IPS-20b (cell line): ENCODE results near the gene SOWAHB.
"Not testable (repeated sequence)": the region's sequence is repeated elsewhere in the genome, so short reads cannot be mapped to it uniquely, and the experiment has no call there.

Experiments used
- H3K27ac ChIP-seq: one replicate; pipeline ENCODE4 v1.5.1; 2013; ENCODE audit warnings: low read length
- H3K27me3 ChIP-seq: 2 replicates; pipeline ENCODE4 v1.6.1; 2013; ENCODE audit warnings: mild to moderate bottlenecking, low read length, inconsistent platforms; ENCODE audit not compliant: insufficient read depth
- H3K36me3 ChIP-seq: 2 replicates; pipeline ENCODE4 v1.6.1; 2013; ENCODE audit warnings: low read depth, mild to moderate bottlenecking, inconsistent platforms, low read length, moderate library complexity; ENCODE audit not compliant: insufficient read depth
- H3K4me1 ChIP-seq: 2 replicates; pipeline ENCODE4 v1.6.1; 2013; ENCODE audit warnings: mild to moderate bottlenecking, control low read depth, inconsistent platforms, low read length, moderate library complexity; ENCODE audit not compliant: insufficient read depth
- H3K4me3 ChIP-seq: 2 replicates; pipeline ENCODE4 v1.5.1; 2013; ENCODE audit warnings: mild to moderate bottlenecking, low read length, inconsistent platforms
- H3K9ac ChIP-seq: 2 replicates; pipeline ENCODE4 v1.6.1; 2013; ENCODE audit warnings: low read depth, mild to moderate bottlenecking, inconsistent platforms, low read length, moderate library complexity
- H3K9me3 ChIP-seq: 2 replicates; pipeline ENCODE4 v1.6.1; 2013; ENCODE audit warnings: mild to moderate bottlenecking, low read depth, low read length, inconsistent platforms; ENCODE audit not compliant: insufficient read depth

SOWAHB gene

GRCh38 chr4:76892001-76892400, 5.9 kb downstream of the SOWAHB start:
- Histone ChIP-seq H3K4me1 (no peaks in the 10 kb centered on the region), H3K9ac (no peak overlapping the region), H3K27ac (no peak overlapping the region), H3K27me3 (peaks cover 30% of the 10 kb centered on the region), H3K4me3 (no peak overlapping the region), H3K36me3 (no peaks in the 10 kb centered on the region), H3K9me3 (no peaks in the 10 kb centered on the region)

GRCh38 chr4:76886848-76887441, 11.0 kb downstream of the SOWAHB start:
- H3K27ac ChIP-seq = no peak overlapping the region
- H3K4me1 ChIP-seq = no peaks in the 10 kb centered on the region
- H3K9ac ChIP-seq = no peak overlapping the region
- H3K9me3 ChIP-seq = no peaks in the 10 kb centered on the region
- no peak overlapping the region for H3K4me3 ChIP-seq
- H3K36me3 ChIP-seq = no peaks in the 10 kb centered on the region
- H3K27me3 ChIP-seq = no peaks in the 10 kb centered on the region

DNA sequence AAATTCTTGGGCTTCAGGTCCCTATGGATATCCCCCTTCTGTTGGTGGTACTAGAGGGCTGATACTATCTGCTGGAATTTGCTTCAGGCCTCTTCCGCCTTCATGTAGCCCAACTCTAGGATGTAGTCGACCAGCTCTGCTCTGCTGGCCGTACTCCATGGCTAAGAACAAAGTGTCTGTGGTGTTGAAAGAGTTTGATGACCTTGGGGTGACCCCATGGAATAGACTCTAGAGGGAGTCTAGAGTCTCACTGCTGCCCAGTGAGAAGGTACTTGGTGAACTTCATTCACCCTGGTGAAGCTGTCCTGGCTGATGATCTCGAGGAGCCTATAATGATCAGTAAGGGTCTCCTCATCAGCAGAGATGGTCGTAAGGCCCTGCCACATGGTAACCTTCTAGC, 11.7 kb downstream of the SOWAHB start:
- no peak overlapping the region for H3K4me3 ChIP-seq
- H3K27ac ChIP-seq = no peak overlapping the region
- H3K27me3 ChIP-seq = no peaks in the 10 kb centered on the region
- no peaks in the 10 kb centered on the region for H3K36me3 ChIP-seq
- H3K9me3 ChIP-seq = no peaks in the 10 kb centered on the region
- no peak overlapping the region for H3K9ac ChIP-seq
- no peaks in the 10 kb centered on the region for H3K4me1 ChIP-seq

DNA sequence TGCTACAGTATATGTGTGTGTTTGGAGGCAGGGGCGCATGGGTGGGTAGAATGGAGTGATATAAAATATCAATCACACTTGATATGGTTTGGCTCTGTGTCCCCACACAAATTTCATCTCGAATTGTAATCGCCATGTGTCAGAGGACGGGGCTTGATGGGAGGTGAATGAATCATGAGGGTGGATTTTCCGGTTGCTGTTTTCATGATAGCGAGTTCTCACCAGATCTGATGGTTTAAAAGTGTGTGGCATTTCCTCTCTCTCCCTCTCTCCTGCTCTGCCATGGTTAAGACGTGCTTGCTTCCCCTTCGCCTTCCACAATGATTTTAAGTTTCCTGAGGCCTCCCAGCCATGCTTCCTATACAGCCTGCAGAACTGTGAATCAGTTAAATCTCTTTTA, 14.8 kb downstream of the SOWAHB start:
- H3K9me3 ChIP-seq = no peaks in the 10 kb centered on the region

DNA sequence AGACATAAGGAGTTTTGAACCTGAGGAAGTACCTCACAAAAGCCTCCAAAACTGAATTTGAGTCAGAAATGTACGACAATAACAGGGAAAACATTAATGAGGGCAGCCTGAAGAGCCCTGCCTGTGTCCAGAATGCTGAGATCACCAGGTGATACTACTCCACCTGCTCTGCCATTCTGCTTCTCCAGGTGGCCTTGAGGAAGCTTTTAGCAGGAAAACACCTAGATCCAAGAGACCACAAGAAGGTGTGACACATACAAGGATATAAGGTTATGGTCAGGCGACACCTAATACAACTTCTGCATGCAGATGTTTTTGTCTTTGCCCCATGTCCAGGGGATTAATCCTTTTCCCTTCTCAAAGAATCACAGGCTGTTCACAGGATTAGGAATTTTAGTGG, 15.3 kb downstream of the SOWAHB start:
- Histone ChIP-seq H3K4me3 (no peak overlapping the region), H3K9ac (no peak overlapping the region), H3K9me3 (no peaks in the 10 kb centered on the region), H3K36me3 (no peaks in the 10 kb centered on the region), H3K4me1 (no peaks in the 10 kb centered on the region), H3K27ac (no peak overlapping the region), H3K27me3 (no peaks in the 10 kb centered on the region)

More for the DNA sequence above, 14.8 kb downstream of the SOWAHB start:
- Histone ChIP-seq H3K36me3 (no peaks in the 10 kb centered on the region), H3K9ac (no peak overlapping the region), H3K4me1 (no peaks in the 10 kb centered on the region), H3K27me3 (no peaks in the 10 kb centered on the region), H3K4me3 (no peak overlapping the region), H3K27ac (no peak overlapping the region)

- Histone ChIP-seq H3K9ac (no peak overlapping the region), H3K27ac (no peak overlapping the region), H3K4me1 (no peaks in the 10 kb centered on the region), H3K9me3 (no peaks in the 10 kb centered on the region), H3K4me3 (no peak overlapping the region), H3K36me3 (no peaks in the 10 kb centered on the region), H3K27me3 (no peaks in the 10 kb centered on the region)
Measured at GRCh38 chr4:76881375-76881774, 16.6 kb downstream of the SOWAHB start.

GRCh38 chr4:76879731-76880364, 18.1 kb downstream of the SOWAHB start:
- H3K4me1 ChIP-seq = no peaks in the 10 kb centered on the region
- H3K9ac ChIP-seq = no peak overlapping the region
- no peaks in the 10 kb centered on the region for H3K27me3 ChIP-seq
- H3K4me3 ChIP-seq = no peak overlapping the region
- no peaks in the 10 kb centered on the region for H3K36me3 ChIP-seq
- no peak overlapping the region for H3K27ac ChIP-seq
- no peaks in the 10 kb centered on the region for H3K9me3 ChIP-seq

- H3K4me3 ChIP-seq = not testable (repeated sequence)
Measured at GRCh38 chr4:76878641-76879165, 19.2 kb downstream of the SOWAHB start.

DNA sequence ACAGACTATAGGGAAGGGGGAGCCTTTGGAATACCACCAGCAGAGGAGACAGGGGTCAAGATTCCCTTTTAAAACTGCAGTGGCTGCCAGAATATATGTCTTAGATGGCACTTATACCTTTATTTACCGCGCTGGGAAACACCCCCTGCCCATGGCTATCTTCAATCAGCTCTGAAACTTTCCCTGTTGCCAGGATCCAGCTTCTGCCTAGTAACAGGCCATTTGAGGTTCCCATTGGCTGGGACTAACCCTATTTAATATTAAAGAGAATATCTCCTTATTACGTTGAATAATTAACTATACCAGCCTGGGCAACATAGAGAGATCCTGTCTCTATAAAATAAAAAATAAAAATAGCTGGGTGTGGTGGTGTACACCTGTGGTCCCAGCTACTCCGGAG, 23.8 kb downstream of the SOWAHB start:
- Histone ChIP-seq H3K36me3 (no peaks in the 10 kb centered on the region), H3K27ac (no peak overlapping the region), H3K27me3 (no peaks in the 10 kb centered on the region), H3K4me1 (no peaks in the 10 kb centered on the region), H3K4me3 (no peak overlapping the region), H3K9me3 (no peaks in the 10 kb centered on the region), H3K9ac (no peak overlapping the region)

More at GRCh38 chr4:76878641-76879165, 19.2 kb downstream of the SOWAHB start:
- not testable (repeated sequence) for H3K9ac ChIP-seq, H3K36me3 ChIP-seq, H3K4me1 ChIP-seq, H3K27ac ChIP-seq, H3K9me3 ChIP-seq, H3K27me3 ChIP-seq

GRCh38 chr4:76873495-76873894, 24.4 kb downstream of the SOWAHB start:
- peaks cover 2% of the 10 kb centered on the region; the same call in 1 of the 2 replicates for H3K4me1 ChIP-seq
- no peak overlapping the region for H3K27ac ChIP-seq
- no peak overlapping the region for H3K4me3 ChIP-seq

DNA sequence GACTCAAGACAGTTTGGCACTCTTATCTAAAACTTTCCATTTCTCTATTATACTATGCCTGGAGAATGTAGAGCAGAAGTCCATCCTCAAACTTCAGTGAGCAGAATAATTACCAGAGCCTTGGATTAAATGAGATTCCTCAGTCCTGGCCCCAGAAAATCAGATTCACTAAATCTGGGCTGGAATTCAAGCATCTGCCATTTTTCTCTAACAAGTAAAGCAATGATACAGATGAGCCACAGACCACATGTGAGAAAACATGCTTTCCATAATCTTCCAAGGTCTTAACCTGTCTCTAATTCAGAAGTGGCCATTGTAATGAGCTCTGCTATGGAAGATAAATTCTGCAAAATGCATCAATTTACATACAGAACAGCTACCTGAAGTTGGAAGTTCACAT, 25.4 kb downstream of the SOWAHB start:
- Histone ChIP-seq H3K27me3 (no peaks in the 10 kb centered on the region), H3K36me3 (no peaks in the 10 kb centered on the region), H3K4me1 (peaks cover 9% of the 10 kb centered on the region; the same call in 1 of the 2 replicates), H3K27ac (no peak overlapping the region), H3K9ac (no peak overlapping the region), H3K9me3 (no peaks in the 10 kb centered on the region), H3K4me3 (no peak overlapping the region)

More at GRCh38 chr4:76873495-76873894, 24.4 kb downstream of the SOWAHB start:
- Histone ChIP-seq H3K9me3 (no peaks in the 10 kb centered on the region), H3K27me3 (no peaks in the 10 kb centered on the region), H3K36me3 (no peaks in the 10 kb centered on the region), H3K9ac (no peak overlapping the region)

DNA sequence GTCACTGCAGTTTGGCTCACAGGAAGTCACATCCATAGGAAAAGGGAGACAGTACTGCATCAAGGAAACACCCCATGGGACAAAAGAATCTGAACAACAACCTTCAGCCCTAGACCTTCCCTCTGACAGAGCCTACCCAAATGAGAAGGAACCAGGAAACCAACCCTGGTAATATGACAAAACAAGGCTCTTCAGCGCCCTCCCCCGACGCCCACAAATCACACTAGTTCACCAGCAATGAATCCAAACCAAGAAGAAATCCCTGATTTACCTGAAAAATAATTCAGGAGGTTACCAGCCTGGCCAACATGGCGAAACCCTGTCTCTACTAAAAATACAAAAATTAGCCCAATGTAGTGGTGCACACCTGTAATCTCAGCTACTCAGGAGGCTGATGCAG, 29.2 kb downstream of the SOWAHB start:
- not testable (repeated sequence) for H3K9me3 ChIP-seq, H3K27ac ChIP-seq

More for the DNA sequence above, 29.2 kb downstream of the SOWAHB start:
- H3K27me3 ChIP-seq, H3K4me3 ChIP-seq, H3K36me3 ChIP-seq, H3K9ac ChIP-seq: not testable (repeated sequence)
- peaks cover 13% of the 10 kb centered on the region; the same call in 1 of the 2 replicates for H3K4me1 ChIP-seq
